Lung (tissue), 12 donors: ENCODE measurements around the gene TXK. TPM values are rescaled to one million over a fixed set of nuclear protein-coding genes. Genes with fewer than 3 reads are reported as not detected.
A peak's percentile ranks its signal among the peaks of the same experiment; 100 is the strongest.

ENCODE experiments used
- ATAC-seq: fragments of 200-7000 bp; cut with Tn5 transposase; one replicate; pipeline ENCODE4 v1.9.1; 2020; ENCODE audit warnings: moderate number of reproducible peaks; ENCODE audit not compliant: insufficient read depth, low FRiP score
- DNase-seq, 3 donors: peaks; one replicate each; pipeline ENCODE4 v3.0.0-alpha.2; 2013 to 2017
- H3K27ac ChIP-seq, 2 donors: one replicate each; pipeline ENCODE4 v1.5.1; 2013; ENCODE audit warnings: mild to moderate bottlenecking in 2 of 2, moderate library complexity in 2 of 2, control low read depth in 1 of 2, inconsistent platforms in 1 of 2, low read depth in 1 of 2, low read length in 1 of 2
- H3K27me3 ChIP-seq, 3 donors: one replicate each; pipeline ENCODE4 v1.5.1; 2013; ENCODE audit warnings: low read length in 2 of 3; ENCODE audit not compliant: control insufficient read depth in 3 of 3, insufficient read depth in 3 of 3
- H3K36me3 ChIP-seq, 4 donors: one replicate each; pipeline ENCODE4 v1.5.1; 2013; ENCODE audit warnings: low read length in 4 of 4, mild to moderate bottlenecking in 1 of 4, moderate library complexity in 1 of 4; ENCODE audit not compliant: control insufficient read depth in 4 of 4, insufficient read depth in 4 of 4
- H3K4me1 ChIP-seq, 5 donors: one replicate each; pipeline ENCODE4 v1.5.1; 2013; ENCODE audit warnings: low read length in 5 of 5, mild to moderate bottlenecking in 2 of 5, moderate library complexity in 1 of 5; ENCODE audit not compliant: control insufficient read depth in 5 of 5, insufficient read depth in 5 of 5
- H3K4me3 ChIP-seq: one replicate; pipeline ENCODE4 v1.5.1; 2013; ENCODE audit warnings: mild to moderate bottlenecking, control low read depth, moderate library complexity
- H3K9ac ChIP-seq, 2 donors: one replicate each; pipeline ENCODE4 v1.5.1; 2013; ENCODE audit warnings: low read length in 2 of 2, control low read depth in 1 of 2; ENCODE audit not compliant: insufficient read depth in 1 of 2
- H3K9me3 ChIP-seq, 4 donors: one replicate each; pipeline ENCODE4 v1.5.1; 2013; ENCODE audit warnings: low read length in 3 of 4, mild to moderate bottlenecking in 1 of 4, moderate library complexity in 1 of 4; ENCODE audit not compliant: control insufficient read depth in 4 of 4, insufficient read depth in 3 of 4
- CTCF ChIP-seq: IDR thresholded peaks from 2 replicates; pipeline ENCODE4 v1.5.1; 2012; ENCODE audit warnings: mild to moderate bottlenecking; ENCODE audit errors: control extremely low read depth, extremely low read depth
- WGBS, 2 donors: extraction: QIAGEN DNeasy Blood & Tissue Kit; methylation state at CpG; one replicate each; pipeline ENCODE4 v1.1.7; 2013; 5-methylcytosine and 5-hydroxymethylcytosine counted together
- polyA plus RNA-seq, 2 donors: library from polyadenylated mRNA; stranded (reverse); fragments of 200-250 nt; gene quantifications; one replicate each; pipeline ENCODE4 v1.2.1, GENCODE V29; 2013
- total RNA-seq, 2 donors: library from RNA; depleted of rRNA in 1 of 2; stranded (reverse); fragments of >200 nt in 1 of 2; gene quantifications; one replicate each; pipeline ENCODE4 v1.2.1, GENCODE V29; 2014 to 2021
- donor health status: control.
- donor health status: control.
- donor health status: Bipolar disorder and iron deficiency.
- donor health status: healthy.
- donor health status: DM: yes; HTN: yes; CAD: no.

The TXK gene
- total and polyA plus RNA-seq, 4 donors = 0.91 to 9.1 (median 2.0) TPM

DNA sequence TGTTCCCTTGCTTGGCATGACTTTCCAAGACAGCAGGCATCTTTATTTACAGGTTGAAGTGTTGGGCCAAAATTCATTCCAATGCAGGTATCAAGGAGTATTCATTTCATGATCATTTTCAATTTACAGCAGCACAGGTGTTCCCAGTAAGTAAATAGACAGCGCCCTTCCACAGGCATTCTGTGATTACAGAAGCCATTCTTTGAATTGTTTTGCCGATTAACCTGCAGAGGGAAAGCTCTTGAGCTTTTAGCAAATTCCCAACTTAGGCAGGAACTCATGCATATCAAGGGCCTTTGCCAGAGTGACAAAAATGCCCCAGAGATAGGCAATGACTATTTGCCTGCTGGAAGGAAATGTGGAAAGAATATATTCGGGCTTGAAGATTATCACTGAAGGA is 6.8 kb downstream of the TXK start:
- Histone ChIP-seq H3K27ac (peak overlapping the region in 1 of 2 donors; percentile 76), H3K4me3 (no peak overlapping the region), H3K36me3 (no peaks in the 10 kb centered on the region), H3K9ac (no peak overlapping the region), H3K9me3 (no peaks in the 10 kb centered on the region), H3K27me3 (no peaks in the 10 kb centered on the region), H3K4me1 (peaks cover 0 to 26% (median 7%) of the 10 kb centered on the region in 5 donors)
- 38 to 48% methylated on average over 3 of the region's 3 CpGs for WGBS, 2 donors
- DNase-seq (no peak), ATAC-seq (peak; percentile 10)
- no peak for TF ChIP-seq CTCF

GRCh38 chr4:48126621-48127020 is 7.4 kb downstream of the TXK start:
- no peak for DNase-seq
- Histone ChIP-seq H3K9ac (no peak overlapping the region), H3K4me1 (peaks cover 0 to 26% (median 7%) of the 10 kb centered on the region in 5 donors), H3K27me3 (no peaks in the 10 kb centered on the region), H3K9me3 (no peaks in the 10 kb centered on the region), H3K4me3 (no peak overlapping the region), H3K27ac (peak overlapping the region in 1 of 2 donors; percentile 39), H3K36me3 (no peaks in the 10 kb centered on the region)
- no peak for ATAC-seq
- TF ChIP-seq CTCF = no peak
- 86 to 94% methylated on average over 1 of the region's 1 CpG for WGBS, 2 donors

DNA sequence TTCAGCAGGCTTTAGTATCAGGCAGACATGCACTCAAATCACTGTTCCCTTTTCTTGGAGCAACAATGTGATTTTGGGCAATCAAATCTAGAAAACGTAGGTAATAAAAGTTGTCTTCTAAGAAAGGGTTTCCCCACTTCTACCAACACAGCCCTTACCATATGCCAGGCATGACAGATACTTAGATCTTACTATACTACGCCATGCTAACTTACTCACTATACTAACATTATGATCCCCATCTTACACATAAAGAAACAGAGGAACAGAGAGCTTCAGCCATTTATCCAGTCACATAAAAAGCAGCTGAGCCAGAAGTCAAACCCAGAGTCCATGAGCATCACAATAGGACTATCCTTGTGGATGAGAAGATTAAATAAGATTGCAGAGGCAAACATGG is 9.2 kb downstream of the TXK start:
- peaks cover 0 to 19% (median 3%) of the 10 kb centered on the region in 5 donors for H3K4me1 ChIP-seq
- H3K9me3 ChIP-seq = no peaks in the 10 kb centered on the region
- no peak overlapping the region for H3K27ac ChIP-seq
- no peak overlapping the region for H3K9ac ChIP-seq
- H3K36me3 ChIP-seq = no peaks in the 10 kb centered on the region
- WGBS, 2 donors = 79 to 90% methylated on average over 2 of the region's 2 CpGs
- no peaks in the 10 kb centered on the region for H3K27me3 ChIP-seq
- no peak for ATAC-seq
- no peak overlapping the region for H3K4me3 ChIP-seq
- no peak for TF ChIP-seq CTCF
- no peak for DNase-seq

DNA sequence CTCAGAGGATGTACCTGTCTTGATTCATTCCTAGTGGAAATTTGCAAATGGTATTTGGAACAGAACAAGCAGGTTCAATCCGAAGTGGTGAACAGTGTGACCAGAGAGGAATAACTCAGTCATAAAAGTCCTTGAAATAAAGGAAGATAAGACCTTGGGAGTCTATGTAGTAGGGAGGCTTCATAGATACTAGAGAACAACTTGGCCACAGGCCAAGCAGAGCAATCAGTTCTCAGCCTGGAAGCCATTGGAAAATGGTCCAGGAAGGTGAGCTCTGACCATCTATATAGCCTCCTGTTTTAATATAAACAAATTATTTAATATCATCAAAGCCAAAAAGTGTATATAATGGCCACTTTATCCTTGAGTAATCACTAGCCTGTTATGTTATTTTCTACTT is 11.3 kb downstream of the TXK start:
- Histone ChIP-seq H3K36me3 (no peaks in the 10 kb centered on the region), H3K9me3 (no peaks in the 10 kb centered on the region), H3K4me3 (no peak overlapping the region), H3K27me3 (no peaks in the 10 kb centered on the region), H3K9ac (no peak overlapping the region), H3K4me1 (peaks cover 0 to 10% (median 2%) of the 10 kb centered on the region in 5 donors), H3K27ac (no peak overlapping the region)
- DNase-seq (no peak), ATAC-seq (no peak)
- no peak for TF ChIP-seq CTCF
- 81 to 85% methylated on average over 1 of the region's 1 CpG for WGBS, 2 donors
